Osteocyte (in vitro differentiated cells): Measurements from ENCODE around the gene TENM4. TPM values are rescaled to one million over a fixed set of nuclear protein-coding genes. Genes with fewer than 3 reads are reported as not detected.

Source experiments
- DNase-seq: peaks from one replicate; pipeline ENCODE4 v3.0.0; 2021; ENCODE audit warnings: mixed read lengths; ENCODE audit not compliant: unreplicated experiment; ENCODE audit errors: extremely low spot score
- H3K27ac Mint-ChIP-seq: one replicate; pipeline ENCODE4 v1.8.0; 2021; ENCODE audit warnings: mild to moderate bottlenecking, mixed read lengths; ENCODE audit not compliant: unreplicated experiment
- H3K27me3 Mint-ChIP-seq: one replicate; pipeline ENCODE4 v1.8.0; 2021; ENCODE audit warnings: mixed read lengths; ENCODE audit not compliant: unreplicated experiment
- H3K36me3 Mint-ChIP-seq: one replicate; pipeline ENCODE4 v1.8.0; 2021; ENCODE audit warnings: mixed read lengths; ENCODE audit not compliant: unreplicated experiment
- H3K4me1 Mint-ChIP-seq: one replicate; pipeline ENCODE4 v1.8.0; 2021; ENCODE audit warnings: mixed read lengths; ENCODE audit not compliant: unreplicated experiment
- H3K4me3 Mint-ChIP-seq: one replicate; pipeline ENCODE4 v1.8.0; 2021; ENCODE audit warnings: mild to moderate bottlenecking, moderate library complexity, mixed read lengths; ENCODE audit not compliant: unreplicated experiment
- H3K9me3 Mint-ChIP-seq: one replicate; pipeline ENCODE4 v1.8.0; 2021; ENCODE audit warnings: mixed read lengths; ENCODE audit not compliant: unreplicated experiment
- total RNA-seq: library from RNA; stranded (reverse); gene quantifications from 2 replicates; pipeline ENCODE4 v1.2.1, GENCODE V29; 2021
- TF ChIP-seq, protein P1 (sequence below): fragments of 200-600 bp; sonication (generic); IDR thresholded peaks from 2 replicates; pipeline ENCODE4 v1.5.0; 2021; ENCODE audit warnings: antibody characterized with exemption, mild to moderate bottlenecking, moderate library complexity

The TENM4 gene
- total RNA-seq, 1 donor from 2014 or later, result 74.1 TPM

DNA sequence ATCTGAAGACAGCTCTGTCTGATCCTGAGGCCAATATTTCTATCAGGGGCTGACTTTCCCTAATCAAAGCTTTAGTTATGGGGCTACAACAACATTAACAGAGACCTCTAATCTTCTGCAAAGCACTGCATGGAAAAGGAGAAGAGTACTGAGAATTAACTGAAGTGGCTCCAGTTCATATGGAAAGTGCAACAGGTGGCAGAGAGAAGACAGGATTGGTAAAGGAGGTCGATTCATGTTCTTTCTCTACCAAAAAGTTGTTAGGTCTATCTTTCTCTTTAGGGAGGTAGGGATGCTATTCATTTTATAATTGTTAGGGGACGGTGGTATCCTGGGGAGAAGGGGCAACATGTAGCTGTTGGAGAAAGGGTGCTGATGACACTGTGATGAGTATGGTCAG lies 633.5 kb downstream of the TENM4 start:
- TF ChIP-seq, protein P1, sequence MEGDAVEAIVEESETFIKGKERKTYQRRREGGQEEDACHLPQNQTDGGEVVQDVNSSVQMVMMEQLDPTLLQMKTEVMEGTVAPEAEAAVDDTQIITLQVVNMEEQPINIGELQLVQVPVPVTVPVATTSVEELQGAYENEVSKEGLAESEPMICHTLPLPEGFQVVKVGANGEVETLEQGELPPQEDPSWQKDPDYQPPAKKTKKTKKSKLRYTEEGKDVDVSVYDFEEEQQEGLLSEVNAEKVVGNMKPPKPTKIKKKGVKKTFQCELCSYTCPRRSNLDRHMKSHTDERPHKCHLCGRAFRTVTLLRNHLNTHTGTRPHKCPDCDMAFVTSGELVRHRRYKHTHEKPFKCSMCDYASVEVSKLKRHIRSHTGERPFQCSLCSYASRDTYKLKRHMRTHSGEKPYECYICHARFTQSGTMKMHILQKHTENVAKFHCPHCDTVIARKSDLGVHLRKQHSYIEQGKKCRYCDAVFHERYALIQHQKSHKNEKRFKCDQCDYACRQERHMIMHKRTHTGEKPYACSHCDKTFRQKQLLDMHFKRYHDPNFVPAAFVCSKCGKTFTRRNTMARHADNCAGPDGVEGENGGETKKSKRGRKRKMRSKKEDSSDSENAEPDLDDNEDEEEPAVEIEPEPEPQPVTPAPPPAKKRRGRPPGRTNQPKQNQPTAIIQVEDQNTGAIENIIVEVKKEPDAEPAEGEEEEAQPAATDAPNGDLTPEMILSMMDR, result no peak
- peaks cover 3% of the 10 kb centered on the region for H3K36me3 Mint-ChIP-seq
- no peak overlapping the region for H3K4me3 Mint-ChIP-seq
- DNase-seq, result no peak
- no peaks in the 10 kb centered on the region for H3K9me3 Mint-ChIP-seq
- peaks cover 75% of the 10 kb centered on the region for H3K4me1 Mint-ChIP-seq
- H3K27me3 Mint-ChIP-seq, result no peaks in the 10 kb centered on the region
- peak overlapping the region; percentile 92 for H3K27ac Mint-ChIP-seq

DNA sequence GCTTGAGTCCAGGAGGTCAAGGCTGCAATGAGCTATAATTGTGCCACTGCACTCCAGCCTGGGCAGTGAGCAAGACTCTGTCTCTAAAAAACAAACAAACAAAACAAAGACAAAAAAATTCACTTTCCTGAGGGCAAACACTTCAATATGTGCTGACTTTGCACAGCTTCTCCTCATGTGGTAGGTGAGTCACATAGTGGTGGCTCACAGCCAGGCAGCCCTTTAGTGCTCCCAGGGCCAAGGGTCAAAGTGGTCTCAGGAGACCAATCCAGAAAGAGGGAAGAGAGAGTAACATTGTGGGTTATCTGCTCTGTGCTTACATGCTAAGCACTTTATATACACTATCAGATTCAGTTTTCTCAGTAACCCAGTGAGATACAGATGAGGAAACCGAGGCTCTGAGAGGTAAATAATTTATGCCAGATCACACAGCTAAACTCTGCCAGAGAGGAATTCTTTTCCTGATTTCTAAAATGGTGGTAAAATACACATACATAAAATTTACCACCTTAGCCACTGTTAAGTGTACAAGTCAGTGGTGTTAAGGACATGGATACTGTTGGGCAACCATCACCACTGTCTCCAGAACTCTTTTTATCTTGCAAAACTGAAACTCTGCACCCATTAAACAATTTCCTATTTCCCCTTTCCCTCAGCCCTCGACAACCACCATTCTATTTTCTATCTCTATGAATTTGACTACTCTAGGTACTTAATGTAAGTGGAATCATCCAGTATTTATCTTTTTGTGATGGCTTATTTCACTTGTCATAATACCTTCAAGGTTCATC lies 634.4 kb downstream of the TENM4 start:
- DNase-seq, result no peak
- TF ChIP-seq, protein P1, result no peak
- Mint-ChIP-seq H3K36me3 (no peaks in the 10 kb centered on the region), H3K27ac (peak overlapping the region; percentile 92), H3K4me1 (peaks cover 79% of the 10 kb centered on the region), H3K9me3 (no peaks in the 10 kb centered on the region), H3K4me3 (no peak overlapping the region), H3K27me3 (no peaks in the 10 kb centered on the region)

DNA sequence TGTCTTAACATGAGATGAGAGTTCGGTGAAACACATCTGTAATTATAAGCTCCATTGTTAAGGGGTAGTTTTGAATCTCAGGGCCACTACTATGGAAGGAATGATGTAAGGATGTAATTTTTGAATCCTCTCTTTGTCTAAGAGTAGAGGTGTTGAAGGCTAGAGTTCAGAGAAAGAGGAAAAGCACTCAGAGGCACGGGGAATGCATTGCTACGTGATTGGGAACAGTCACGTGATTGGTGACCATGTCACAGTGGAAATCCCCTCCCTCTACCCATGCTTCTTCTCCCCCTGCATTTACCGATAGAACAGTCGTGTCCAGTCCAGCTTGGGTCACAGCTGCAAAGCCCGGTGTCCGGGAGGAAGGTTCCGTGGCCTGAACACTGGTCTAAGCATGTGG lies 635.8 kb downstream of the TENM4 start:
- DNase-seq, result no peak
- no peaks in the 10 kb centered on the region for H3K9me3 Mint-ChIP-seq
- TF ChIP-seq, protein P1, result no peak
- H3K4me1 Mint-ChIP-seq, result peaks cover 81% of the 10 kb centered on the region
- peak overlapping the region; percentile 19 for H3K27ac Mint-ChIP-seq
- no peak overlapping the region for H3K4me3 Mint-ChIP-seq
- H3K36me3 Mint-ChIP-seq, result no peaks in the 10 kb centered on the region
- no peaks in the 10 kb centered on the region for H3K27me3 Mint-ChIP-seq

DNA sequence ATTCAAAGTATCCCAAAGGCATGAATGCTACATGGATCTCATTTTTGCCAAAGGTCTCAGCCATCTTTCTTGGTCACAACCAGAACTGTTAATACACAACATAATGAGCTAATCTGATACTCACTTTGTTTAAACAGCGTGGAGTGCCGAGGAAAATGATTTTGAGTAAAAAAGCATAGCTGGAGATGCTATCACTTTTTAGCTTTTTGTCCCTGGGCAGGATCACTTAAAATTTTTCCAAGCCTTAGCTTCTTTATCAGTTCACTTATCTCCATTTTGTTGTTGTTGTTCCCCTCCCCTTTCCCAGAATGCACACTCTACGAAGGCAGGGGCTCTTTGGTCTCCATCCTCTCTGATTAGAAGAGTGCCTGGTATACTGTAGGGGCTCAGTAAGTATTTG lies 636.8 kb downstream of the TENM4 start:
- Mint-ChIP-seq H3K9me3 (no peaks in the 10 kb centered on the region), H3K4me3 (no peak overlapping the region), H3K4me1 (peaks cover 78% of the 10 kb centered on the region), H3K27ac (no peak overlapping the region), H3K27me3 (no peaks in the 10 kb centered on the region), H3K36me3 (no peaks in the 10 kb centered on the region)
- no peak for DNase-seq
- TF ChIP-seq, protein P1, result no peak

DNA sequence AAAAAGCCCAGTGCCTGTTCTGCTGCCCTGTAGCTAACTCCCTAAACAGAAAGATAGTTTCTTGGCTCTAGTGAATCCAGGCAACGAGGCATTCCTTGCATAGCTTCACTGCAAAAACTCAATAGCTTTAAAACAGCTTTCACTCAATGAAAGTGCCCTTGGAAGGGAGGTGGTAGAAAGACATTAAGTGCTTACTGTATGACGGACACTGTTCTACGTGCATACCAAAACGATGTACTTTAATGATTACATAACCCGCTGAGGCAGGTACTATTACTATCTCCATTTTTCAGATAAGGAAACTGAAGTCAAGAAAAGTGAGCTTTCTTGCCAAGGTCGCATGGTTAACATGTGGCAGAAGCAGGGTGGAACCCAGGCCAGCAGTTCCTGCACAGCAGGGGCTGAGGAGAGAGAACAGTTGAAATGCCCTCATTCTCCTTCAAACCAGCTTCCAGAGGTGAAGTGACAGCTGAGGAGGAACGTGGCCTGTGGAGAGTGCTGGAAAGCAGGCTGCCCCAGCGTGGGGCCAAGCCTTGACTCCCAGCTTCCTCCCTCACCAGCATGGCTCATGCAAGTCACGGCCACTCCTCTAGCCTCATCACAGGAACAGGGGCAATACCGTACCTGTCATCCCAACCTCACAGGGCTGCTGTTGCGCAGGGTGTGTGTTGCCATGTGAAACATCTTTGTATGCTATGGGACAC lies 638.6 kb downstream of the TENM4 start:
- no peaks in the 10 kb centered on the region for H3K9me3 Mint-ChIP-seq
- H3K27me3 Mint-ChIP-seq, result no peaks in the 10 kb centered on the region
- H3K36me3 Mint-ChIP-seq, result no peaks in the 10 kb centered on the region
- no peak overlapping the region for H3K4me3 Mint-ChIP-seq
- H3K4me1 Mint-ChIP-seq, result peaks cover 78% of the 10 kb centered on the region
- no peak for DNase-seq
- TF ChIP-seq, protein P1, result no peak
- peak overlapping the region; percentile 98 for H3K27ac Mint-ChIP-seq
